Body of pancreas (tissue), 4 donors: ENCODE measurements around the gene CENPH.

ENCODE experiments used
- POLR2A ChIP-seq, 3 donors: fragments of 450-650 bp; IDR thresholded peaks; one replicate each; pipeline ENCODE4 v1.6.1; 2016; ENCODE audit warnings: antibody characterized with exemption in 3 of 3, mild to moderate bottlenecking in 2 of 3
- TF ChIP-seq, protein P1 (sequence below), 7 experiments: fragments of 450-650 bp in 4 of 7; fragments of 200-600 bp in 3 of 7; sonication (generic) in 3 of 7; IDR thresholded peaks; one replicate each; pipeline ENCODE4 v1.5.1; 2016 to 2019; ENCODE audit warnings: antibody characterized with exemption in 7 of 7

DNA sequence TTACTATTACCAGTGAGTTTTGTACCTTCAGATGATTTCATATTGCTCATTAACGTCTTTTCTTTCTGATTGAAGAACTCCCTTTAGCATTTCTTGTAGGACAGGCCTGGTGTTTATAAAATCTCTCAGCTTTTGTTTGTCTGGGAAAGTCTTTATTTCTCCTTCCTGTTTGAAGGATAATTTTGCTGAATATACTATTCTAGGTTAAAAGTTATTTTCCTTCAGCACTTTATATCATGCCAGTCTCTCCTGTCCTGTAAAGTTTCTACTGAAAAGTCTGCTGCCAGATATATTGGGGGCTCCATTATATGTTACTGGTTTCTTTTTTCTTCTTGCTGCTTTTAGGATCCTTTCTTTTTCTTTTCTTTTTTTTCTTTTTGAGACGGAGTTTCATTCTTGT lies 58.6 kb downstream of the CENPH start:
- TF ChIP-seq, protein P1, sequence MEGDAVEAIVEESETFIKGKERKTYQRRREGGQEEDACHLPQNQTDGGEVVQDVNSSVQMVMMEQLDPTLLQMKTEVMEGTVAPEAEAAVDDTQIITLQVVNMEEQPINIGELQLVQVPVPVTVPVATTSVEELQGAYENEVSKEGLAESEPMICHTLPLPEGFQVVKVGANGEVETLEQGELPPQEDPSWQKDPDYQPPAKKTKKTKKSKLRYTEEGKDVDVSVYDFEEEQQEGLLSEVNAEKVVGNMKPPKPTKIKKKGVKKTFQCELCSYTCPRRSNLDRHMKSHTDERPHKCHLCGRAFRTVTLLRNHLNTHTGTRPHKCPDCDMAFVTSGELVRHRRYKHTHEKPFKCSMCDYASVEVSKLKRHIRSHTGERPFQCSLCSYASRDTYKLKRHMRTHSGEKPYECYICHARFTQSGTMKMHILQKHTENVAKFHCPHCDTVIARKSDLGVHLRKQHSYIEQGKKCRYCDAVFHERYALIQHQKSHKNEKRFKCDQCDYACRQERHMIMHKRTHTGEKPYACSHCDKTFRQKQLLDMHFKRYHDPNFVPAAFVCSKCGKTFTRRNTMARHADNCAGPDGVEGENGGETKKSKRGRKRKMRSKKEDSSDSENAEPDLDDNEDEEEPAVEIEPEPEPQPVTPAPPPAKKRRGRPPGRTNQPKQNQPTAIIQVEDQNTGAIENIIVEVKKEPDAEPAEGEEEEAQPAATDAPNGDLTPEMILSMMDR (IDR thresholded peaks at IDR 0.05) = no peak
- no peak for TF ChIP-seq POLR2A (IDR thresholded peaks at IDR 0.05)
